Erythroblast (primary cell): ENCODE results near the gene PDE1C.
A peak's percentile ranks its signal among the peaks of the same experiment; 100 is the strongest.

Experiments used
- DNase-seq, 2 experiments: peaks; one replicate each; lab custom pipeline; 2025; lab: John Stamatoyannopoulos, UW
- GATA1 ChIP-seq: IDR thresholded peaks from 2 replicates; pipeline ENCODE4 v1.6.1; 2011; ENCODE audit warnings: low read depth, mild to moderate bottlenecking, control low read depth, low read length, moderate library complexity
- POLR2A ChIP-seq: IDR thresholded peaks from 2 replicates; pipeline ENCODE4 v1.6.1; 2011; ENCODE audit warnings: mild to moderate bottlenecking, low read length

PDE1C gene

GRCh38 chr7:32070406-32071360 is at the start of gene PDE1C:
PDE1C (minus strand) TSS chr7:32070407.
- DNase-seq: no peak
- TF ChIP-seq GATA1: no peak
- TF ChIP-seq POLR2A: no peak

GRCh38 chr7:32119790-32120196 is 49.6 kb upstream of the PDE1C start:
- DNase-seq: no peak

GRCh38 chr7:32117837-32118236 is 47.6 kb upstream of the PDE1C start:
- DNase-seq: no peak
- TF ChIP-seq POLR2A: no peak
- no peak for TF ChIP-seq GATA1

More at GRCh38 chr7:32119790-32120196, 49.6 kb upstream of the PDE1C start:
- TF ChIP-seq GATA1: no peak
- no peak for TF ChIP-seq POLR2A

- TF ChIP-seq GATA1: no peak
- no peak for TF ChIP-seq POLR2A
Measured at GRCh38 chr7:32116436-32116835, 46.2 kb upstream of the PDE1C start.

GRCh38 chr7:32115831-32116230 is 45.6 kb upstream of the PDE1C start:
- no peak for TF ChIP-seq POLR2A
- DNase-seq: no peak

More at GRCh38 chr7:32116436-32116835, 46.2 kb upstream of the PDE1C start:
- no peak for DNase-seq

GRCh38 chr7:32108651-32109050 is 38.4 kb upstream of the PDE1C start:
- no peak for DNase-seq
- TF ChIP-seq POLR2A (no peak), GATA1 (no peak)

- TF ChIP-seq GATA1: no peak
- TF ChIP-seq POLR2A: no peak
- DNase-seq: no peak
Measured at GRCh38 chr7:32104766-32105165, 34.6 kb upstream of the PDE1C start.

GRCh38 chr7:32103361-32103760 is 33.2 kb upstream of the PDE1C start:
- DNase-seq: no peak

GRCh38 chr7:32102432-32102873 is 32.2 kb upstream of the PDE1C start:
- no peak for TF ChIP-seq POLR2A
- DNase-seq: no peak

More at GRCh38 chr7:32103361-32103760, 33.2 kb upstream of the PDE1C start:
- TF ChIP-seq POLR2A (no peak), GATA1 (no peak)

GRCh38 chr7:32100407-32100907 is 30.2 kb upstream of the PDE1C start:
- TF ChIP-seq GATA1 (no peak), POLR2A (no peak)
- no peak for DNase-seq

- no peak for DNase-seq
- TF ChIP-seq GATA1: no peak
- no peak for TF ChIP-seq POLR2A
Measured at GRCh38 chr7:32094516-32094915, 24.3 kb upstream of the PDE1C start.

GRCh38 chr7:32093415-32094408 is 23.5 kb upstream of the PDE1C start:
- TF ChIP-seq POLR2A (no peak), GATA1 (no peak)
- peak in 1 of 2 experiments; percentile 26 for DNase-seq

GRCh38 chr7:32092346-32092745 is 22.1 kb upstream of the PDE1C start:
- no peak for DNase-seq
- TF ChIP-seq POLR2A: no peak
